NB4 (cell line): ENCODE results near the gene COPS7B.
"Not testable (repeated sequence)": the region's sequence is repeated elsewhere in the genome, so short reads cannot be mapped to it uniquely, and the experiment has no call there.

ENCODE experiments used
- DNase-seq: peaks from one replicate; pipeline ENCODE4 v3.0.0; 2010; ENCODE audit warnings: low read depth
- H3K4me3 ChIP-seq: one replicate; pipeline ENCODE4 v1.5.1; 2011; ENCODE audit warnings: mild to moderate bottlenecking, low read depth, low read length, moderate library complexity
- CTCF ChIP-seq: IDR thresholded peaks from one replicate; pipeline ENCODE4 v1.5.1; 2012; ENCODE audit warnings: low read depth, low read length
- MAX ChIP-seq: IDR thresholded peaks from 2 replicates; pipeline ENCODE4 v1.6.1; 2011; ENCODE audit warnings: low read depth, low read length
- MYC ChIP-seq: IDR thresholded peaks from 2 replicates; pipeline ENCODE4 v1.6.1; 2011; ENCODE audit warnings: low read depth, low read length
- POLR2A ChIP-seq: IDR thresholded peaks from 2 replicates; pipeline ENCODE4 v1.6.1; 2011; ENCODE audit warnings: mild to moderate bottlenecking; ENCODE audit not compliant: insufficient read length; ENCODE audit errors: extremely low read depth

The COPS7B gene

DNA sequence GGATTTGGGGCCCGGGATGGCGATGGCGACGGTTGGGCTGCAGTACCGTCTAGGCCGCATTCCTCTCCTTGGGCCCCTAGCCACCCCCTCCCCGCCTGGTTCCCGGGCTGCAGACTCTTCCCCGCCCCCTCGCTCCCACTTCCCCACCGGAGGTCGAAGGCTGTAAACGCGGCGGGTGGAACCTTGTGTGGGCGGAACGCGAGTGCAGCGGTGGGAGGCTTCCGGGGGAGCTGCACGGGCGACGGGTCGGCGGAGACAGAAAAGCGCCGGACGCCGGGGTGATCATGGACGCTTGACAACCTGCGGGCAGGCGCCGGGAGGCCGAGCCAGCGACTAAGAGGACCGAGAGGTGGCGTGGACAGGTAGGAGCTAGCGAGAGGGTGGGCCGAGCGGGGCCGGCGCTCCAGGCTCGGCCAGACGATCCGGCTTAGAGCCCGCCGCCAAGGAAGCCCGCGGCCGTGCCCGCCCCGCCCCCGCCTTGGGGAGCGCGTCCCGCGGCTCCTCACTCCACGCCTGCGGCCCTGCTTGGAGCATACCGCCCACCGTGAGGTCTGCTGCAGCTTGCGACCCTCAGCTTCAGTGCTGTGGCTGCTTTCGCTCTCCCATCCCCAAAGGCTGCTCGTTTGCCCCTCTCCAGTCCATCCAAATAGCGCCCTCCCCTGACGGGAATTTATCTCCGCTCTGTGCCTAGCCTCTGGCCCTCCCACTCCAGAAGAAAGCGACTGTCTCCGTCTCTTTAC is at the start of gene COPS7B:
TSS of gene COPS7B (plus strand) at position 269 of the 740 bp plus-strand sequence. CDS start 2,126 bp downstream, outside the sequence.
- peak; percentile 98 for DNase-seq
- TF ChIP-seq MAX (no peak), POLR2A (peak; percentile 54), CTCF (peak; percentile 65), MYC (peak; percentile 62)
- H3K4me3 ChIP-seq = peak within 1 kb of the TSS; percentile 88

GRCh38 chr2:231737761-231738160 is 48.5 kb upstream of the COPS7B start:
- no peak for TF ChIP-seq MYC
- TF ChIP-seq CTCF = no peak
- TF ChIP-seq POLR2A = no peak
- TF ChIP-seq MAX = no peak
- H3K4me3 ChIP-seq = no peak overlapping the region
- DNase-seq = no peak

DNA sequence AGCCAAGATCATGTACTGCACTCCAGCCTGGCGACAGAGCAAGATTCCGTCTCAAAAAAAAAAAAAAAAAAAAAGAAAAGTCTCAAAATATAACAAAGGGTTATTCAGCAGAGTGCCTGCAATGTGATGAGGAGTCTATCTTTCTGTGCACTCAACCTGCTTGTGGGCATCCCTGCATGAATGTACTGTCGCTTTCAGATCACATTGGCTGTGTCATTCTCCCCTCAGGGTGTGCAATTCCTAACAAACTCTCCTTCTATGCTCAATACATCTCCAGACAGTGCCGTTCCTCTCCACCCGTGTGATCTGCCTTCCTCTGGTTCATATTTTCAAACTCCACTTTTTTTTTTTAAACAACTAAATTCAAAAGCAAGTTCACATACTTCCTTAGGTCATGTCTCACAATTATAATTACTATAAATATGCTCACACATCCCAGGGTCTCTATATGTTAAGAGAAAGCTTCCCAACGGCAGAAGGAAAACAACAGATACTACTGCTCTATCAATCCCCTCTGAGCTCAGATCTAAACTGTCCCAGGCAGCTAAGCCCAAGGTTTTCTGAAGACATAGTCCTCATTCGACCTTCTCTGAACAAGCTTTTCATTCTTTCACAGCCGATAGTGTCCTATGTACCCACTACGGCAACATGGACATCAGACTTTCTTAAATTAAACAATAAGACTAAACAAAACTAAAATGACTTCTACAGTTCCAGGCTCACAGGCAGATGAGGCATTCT is 42.7 kb upstream of the COPS7B start:
- no peak for DNase-seq
- H3K4me3 ChIP-seq = no peak overlapping the region
- no peak for TF ChIP-seq MYC
- TF ChIP-seq CTCF = no peak
- TF ChIP-seq POLR2A = no peak
- TF ChIP-seq MAX = no peak

- TF ChIP-seq POLR2A = no peak
- no peak for TF ChIP-seq MYC
- no peak for TF ChIP-seq CTCF
- no peak for TF ChIP-seq MAX
- DNase-seq = no peak
- H3K4me3 ChIP-seq = no peak overlapping the region
These were observed 40.8 kb upstream of the COPS7B start for GRCh38 chr2:231745303-231746038.

- H3K4me3 ChIP-seq, DNase-seq: not testable (repeated sequence)
These were observed 37.9 kb upstream of the COPS7B start for GRCh38 chr2:231748153-231748896.

DNA sequence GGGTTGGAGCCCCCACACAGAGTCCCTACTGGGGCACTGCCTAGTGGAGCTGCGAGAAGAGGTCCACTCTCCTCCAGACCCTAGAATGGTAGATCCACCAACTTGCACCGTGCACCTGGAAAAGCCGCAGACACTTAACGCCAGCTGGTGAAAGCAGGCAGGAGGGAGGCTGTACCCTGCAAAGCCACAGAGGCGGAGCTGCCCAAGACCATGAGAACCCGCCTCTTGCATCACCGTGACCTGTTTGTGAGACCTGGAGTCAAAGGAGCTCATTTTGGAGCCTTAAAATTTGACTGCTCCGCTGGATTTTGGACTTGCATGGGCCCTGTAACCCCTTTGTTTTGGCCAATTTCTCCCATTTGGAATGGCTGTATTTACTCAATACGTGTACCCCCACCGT is 37.2 kb upstream of the COPS7B start:
- not testable (repeated sequence) for H3K4me3 ChIP-seq
- peak; percentile 18 for DNase-seq
